ENCODE measurements around the gene FLNB.

The FLNB gene

GRCh38 chr3:58175437-58176184 is 167.4 kb downstream of the FLNB start:
- peak; percentile 20 to 52 for DNase-seq
- no peak for TF ChIP-seq POLR2A (IDR thresholded peaks at IDR 0.05; ENCODE audit: low read length)
- no peak for TF ChIP-seq GATA1 (IDR thresholded peaks at IDR 0.05; ENCODE audit: low read depth, low read length)

GRCh38 chr3:58176185-58176530 is 167.9 kb downstream of the FLNB start:
- no peak for DNase-seq

GRCh38 chr3:58176827-58177489 is 168.7 kb downstream of the FLNB start:
- TF ChIP-seq POLR2A (IDR thresholded peaks at IDR 0.05; ENCODE audit: low read length) (no peak), GATA1 (IDR thresholded peaks at IDR 0.05; ENCODE audit: low read depth, low read length) (no peak)
- DNase-seq: peak in 1 of 2 experiments; percentile 16

More at GRCh38 chr3:58176185-58176530, 167.9 kb downstream of the FLNB start:
- TF ChIP-seq POLR2A (IDR thresholded peaks at IDR 0.05; ENCODE audit: low read length) (no peak), GATA1 (IDR thresholded peaks at IDR 0.05; ENCODE audit: low read depth, low read length) (no peak)

- peak; percentile 83 to 89 for DNase-seq
- no peak for TF ChIP-seq POLR2A (IDR thresholded peaks at IDR 0.05; ENCODE audit: low read length)
- no peak for TF ChIP-seq GATA1 (IDR thresholded peaks at IDR 0.05; ENCODE audit: low read depth, low read length)
Measured at GRCh38 chr3:58177747-58178527, 169.7 kb downstream of the FLNB start.

- no peak for TF ChIP-seq GATA1 (IDR thresholded peaks at IDR 0.05; ENCODE audit: low read depth, low read length)
- TF ChIP-seq POLR2A (IDR thresholded peaks at IDR 0.05; ENCODE audit: low read length): no peak
- DNase-seq: no peak
Measured at GRCh38 chr3:58178528-58179234, 170.5 kb downstream of the FLNB start.

GRCh38 chr3:58179235-58180098 is 171.2 kb downstream of the FLNB start:
- DNase-seq: no peak
- no peak for TF ChIP-seq GATA1 (IDR thresholded peaks at IDR 0.05; ENCODE audit: low read depth, low read length)
- no peak for TF ChIP-seq POLR2A (IDR thresholded peaks at IDR 0.05; ENCODE audit: low read length)

- TF ChIP-seq GATA1 (IDR thresholded peaks at IDR 0.05; ENCODE audit: low read depth, low read length): no peak
- no peak for TF ChIP-seq POLR2A (IDR thresholded peaks at IDR 0.05; ENCODE audit: low read length)
- no peak for DNase-seq
Measured at GRCh38 chr3:58180099-58180880, 172.1 kb downstream of the FLNB start.

GRCh38 chr3:58180940-58181587 is 172.8 kb downstream of the FLNB start:
- no peak for DNase-seq
- TF ChIP-seq POLR2A (IDR thresholded peaks at IDR 0.05; ENCODE audit: low read length): no peak
- TF ChIP-seq GATA1 (IDR thresholded peaks at IDR 0.05; ENCODE audit: low read depth, low read length): no peak

GRCh38 chr3:58183221-58183620 is 175.0 kb downstream of the FLNB start:
- DNase-seq: no peak
- TF ChIP-seq GATA1 (IDR thresholded peaks at IDR 0.05; ENCODE audit: low read depth, low read length) (no peak), POLR2A (IDR thresholded peaks at IDR 0.05; ENCODE audit: low read length) (no peak)

GRCh38 chr3:58183891-58184290 is 175.7 kb downstream of the FLNB start:
- no peak for DNase-seq
- TF ChIP-seq GATA1 (IDR thresholded peaks at IDR 0.05; ENCODE audit: low read depth, low read length): no peak
- no peak for TF ChIP-seq POLR2A (IDR thresholded peaks at IDR 0.05; ENCODE audit: low read length)

- TF ChIP-seq GATA1 (IDR thresholded peaks at IDR 0.05; ENCODE audit: low read depth, low read length) (no peak), POLR2A (IDR thresholded peaks at IDR 0.05; ENCODE audit: low read length) (no peak)
- DNase-seq: no peak
Measured at GRCh38 chr3:58184309-58184981, 176.2 kb downstream of the FLNB start.
